WTC11 (cell line): ENCODE results near the gene SUSD6. TPM values are rescaled to one million over a fixed set of nuclear protein-coding genes. Genes with fewer than 3 reads are reported as not detected.

Source experiments
- ATAC-seq: fragments of 200-7000 bp; cut with Tn5 transposase; 2 replicates; pipeline ENCODE4 v1.10.0; 2021; ENCODE audit warnings: mild to moderate bottlenecking, moderate library complexity
- CTCF ChIA-PET: fragments of 300-600 bp; sonication (Branson Sonifier 250); formaldehyde crosslinking; loops from one replicate; lab custom pipeline; 2021; ENCODE audit warnings: antibody characterized with exemption; lab: Charles Lee
- POLR2A ChIA-PET: fragments of 350-600 bp; sonication (Branson Sonifier 250); formaldehyde crosslinking; loops from one replicate; lab custom pipeline; 2021; ENCODE audit warnings: antibody characterized with exemption; lab: Charles Lee
- DNase-seq: peaks from one replicate; pipeline ENCODE4 v3.0.0; 2021; ENCODE audit warnings: low spot score
- H3K27ac Mint-ChIP-seq: 2 replicates; pipeline ENCODE4 v1.8.0; 2021; ENCODE audit warnings: mixed read lengths
- H3K27me3 Mint-ChIP-seq: 2 replicates; pipeline ENCODE4 v1.8.0; 2021; ENCODE audit warnings: low read depth, mild to moderate bottlenecking, moderate library complexity, mixed read lengths
- H3K36me3 Mint-ChIP-seq: 2 replicates; pipeline ENCODE4 v1.8.0; 2021; ENCODE audit warnings: mixed read lengths
- H3K4me1 Mint-ChIP-seq: 2 replicates; pipeline ENCODE4 v1.8.0; 2022; ENCODE audit warnings: mixed read lengths
- H3K4me3 Mint-ChIP-seq: 2 replicates; pipeline ENCODE4 v1.8.0; 2021; ENCODE audit warnings: mild to moderate bottlenecking, moderate library complexity, mixed read lengths
- H3K9me3 Mint-ChIP-seq: 2 replicates; pipeline ENCODE4 v1.8.0; 2021; ENCODE audit warnings: mixed read lengths
- AR ChIP-seq: fragments of 250-450 bp; sonication (Bioruptor Pico); IDR thresholded peaks from 2 replicates; pipeline ENCODE4 v1.9.0; 2021; ENCODE audit warnings: mild to moderate bottlenecking
- ATF1 ChIP-seq: sonication (generic); formaldehyde crosslinking; IDR thresholded peaks from 2 replicates; pipeline ENCODE4 v1.8.1; 2023; ENCODE audit warnings: mild to moderate bottlenecking, moderate library complexity, missing genetic modification reagents
- EMX1 ChIP-seq: fragments of 250-450 bp; sonication (Bioruptor Pico); IDR thresholded peaks from 2 replicates; pipeline ENCODE4 v1.8.0; 2021; ENCODE audit warnings: mild to moderate bottlenecking
- FOXP4 ChIP-seq: sonication (generic); formaldehyde crosslinking; IDR thresholded peaks from 2 replicates; pipeline ENCODE4 v1.8.0; 2022; ENCODE audit warnings: mild to moderate bottlenecking, missing genetic modification reagents
- GTF2I ChIP-seq: fragments of 250-450 bp; sonication (Bioruptor Pico); conservative IDR thresholded peaks from 2 replicates; pipeline ENCODE4 v1.4.0; 2021; ENCODE audit warnings: mild to moderate bottlenecking
- MLX ChIP-seq: sonication (generic); formaldehyde crosslinking; IDR thresholded peaks from 2 replicates; pipeline ENCODE4 v1.8.1; 2023; ENCODE audit warnings: mild to moderate bottlenecking, missing genetic modification reagents, moderate library complexity
- NFYB ChIP-seq: sonication (generic); formaldehyde crosslinking; conservative IDR thresholded peaks from 2 replicates; pipeline ENCODE4 v1.8.0; 2022; ENCODE audit warnings: low read depth, missing genetic modification reagents
- NR1H2 ChIP-seq: sonication (generic); formaldehyde crosslinking; IDR thresholded peaks from 2 replicates; pipeline ENCODE4 v1.9.0; 2021; ENCODE audit warnings: mild to moderate bottlenecking, moderate library complexity, missing genetic modification reagents
- NR3C1 ChIP-seq: sonication (generic); formaldehyde crosslinking; conservative IDR thresholded peaks from 2 replicates; pipeline ENCODE4 v1.8.1; 2023; ENCODE audit warnings: low read depth, mild to moderate bottlenecking, missing genetic modification reagents
- TEAD4 ChIP-seq: sonication (generic); formaldehyde crosslinking; IDR thresholded peaks from 2 replicates; pipeline ENCODE4 v1.8.0; 2022; ENCODE audit warnings: mild to moderate bottlenecking, missing genetic modification reagents
- ZNF232 ChIP-seq: sonication (generic); formaldehyde crosslinking; IDR thresholded peaks from 2 replicates; pipeline ENCODE4 v1.8.0; 2022; ENCODE audit warnings: mild to moderate bottlenecking, missing genetic modification reagents
- ZNF317 ChIP-seq: sonication (generic); formaldehyde crosslinking; IDR thresholded peaks from 2 replicates; pipeline ENCODE4 v1.8.1; 2023; ENCODE audit warnings: low read depth, mild to moderate bottlenecking, moderate library complexity, missing genetic modification reagents, borderline replicate concordance
- ZNF396 ChIP-seq: fragments of 250-450 bp; sonication (Bioruptor Pico); IDR thresholded peaks from 2 replicates; pipeline ENCODE4 v1.8.0; 2021; ENCODE audit warnings: mild to moderate bottlenecking, moderate library complexity, borderline replicate concordance
- ZNF532 ChIP-seq: fragments of 250-450 bp; sonication (Bioruptor Pico); IDR thresholded peaks from 2 replicates; pipeline ENCODE4 v1.9.0; 2021; ENCODE audit warnings: mild to moderate bottlenecking, borderline replicate concordance
- ZNF671 ChIP-seq: fragments of 250-450 bp; sonication (Bioruptor Pico); IDR thresholded peaks from 2 replicates; pipeline ENCODE4 v1.8.0; 2021; ENCODE audit warnings: mild to moderate bottlenecking
- total RNA-seq: library from RNA; stranded (reverse); gene quantifications from 3 replicates; pipeline ENCODE4 v1.2.3, GENCODE V29; 2021
- TF ChIP-seq, protein P1 (sequence below): sonication (generic); formaldehyde crosslinking; IDR thresholded peaks from 2 replicates; pipeline ENCODE4 v1.8.0; 2023; ENCODE audit warnings: missing genetic modification reagents
- TF ChIP-seq, protein P2 (sequence below): sonication (generic); formaldehyde crosslinking; IDR thresholded peaks from 2 replicates; pipeline ENCODE4 v1.8.1; 2023; ENCODE audit warnings: mild to moderate bottlenecking, missing genetic modification reagents

Gene SUSD6
- total RNA-seq, 1 experiment from 2014 or later, result 10.1 TPM

DNA sequence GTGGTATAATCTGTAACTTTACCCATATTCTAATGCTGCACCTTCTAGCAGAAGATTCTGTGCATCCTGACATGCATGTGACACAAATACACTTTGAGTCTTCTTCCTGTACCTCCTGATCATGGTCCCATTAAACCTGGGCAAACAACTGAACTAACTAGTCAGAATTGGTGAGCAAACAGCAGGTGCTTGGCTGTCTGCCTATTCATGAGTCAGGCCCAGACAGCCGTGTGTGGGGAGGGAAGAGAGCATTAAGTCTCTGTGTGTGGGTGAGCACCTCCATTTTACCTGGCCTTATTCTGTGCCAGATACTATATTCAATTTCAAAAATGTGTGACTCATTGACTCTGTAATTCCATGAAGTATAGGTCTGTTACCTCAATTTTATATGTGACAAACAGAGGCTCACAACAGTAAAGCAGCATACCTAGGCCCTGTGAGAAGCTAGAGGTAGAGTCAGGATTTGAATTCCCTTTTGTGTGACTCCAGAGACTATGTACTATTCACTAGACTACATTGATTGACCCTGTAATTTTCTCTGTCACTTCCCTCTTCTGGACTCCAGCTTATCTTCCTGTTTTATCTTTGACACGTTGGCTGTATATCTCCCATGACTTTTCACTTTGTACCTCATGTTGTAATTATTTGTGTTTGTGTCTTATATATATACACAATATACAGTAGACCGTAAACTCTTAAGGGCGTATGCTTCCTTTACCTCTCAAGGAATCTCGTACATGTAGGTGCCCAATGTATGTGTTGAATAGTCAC, 32.2 kb downstream of the SUSD6 start:
- peaks cover 28% of the 10 kb centered on the region for H3K36me3 Mint-ChIP-seq

DNA sequence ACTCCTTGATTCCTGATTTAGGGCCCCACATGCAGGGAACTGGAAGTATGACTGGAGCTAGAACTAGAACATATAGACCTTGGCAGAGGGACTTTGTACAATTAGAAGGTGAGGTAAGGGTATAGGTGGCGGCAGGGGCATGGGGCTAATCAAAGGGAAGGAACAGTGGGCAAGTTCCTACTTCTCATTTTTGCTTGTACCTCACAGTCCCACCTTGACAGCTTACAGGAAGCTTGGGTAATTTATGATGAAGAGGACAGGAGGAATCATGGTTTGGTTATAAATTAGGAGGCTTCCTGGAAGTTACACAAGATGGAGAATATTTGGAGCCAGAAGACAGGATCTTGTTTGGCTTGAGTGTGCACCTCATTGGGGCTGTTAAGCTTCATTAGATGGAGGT, 33.4 kb downstream of the SUSD6 start:
- Mint-ChIP-seq H3K4me1 (peaks cover 29% of the 10 kb centered on the region), H3K4me3 (no peak overlapping the region), H3K27me3 (no peaks in the 10 kb centered on the region; the same call in 1 of the 2 replicates), H3K36me3 (peaks cover 28% of the 10 kb centered on the region), H3K27ac (no peak overlapping the region), H3K9me3 (peaks cover 30% of the 10 kb centered on the region)
- ATAC-seq (no peak), DNase-seq (no peak)
- ChIA-PET POLR2A (no interaction called here), CTCF (no interaction called here)
- TF ChIP-seq ZNF396 (CRISPR knock-in tag), result no peak
- TF ChIP-seq TEAD4, result no peak
- no peak for TF ChIP-seq NR1H2
- no peak for TF ChIP-seq GTF2I (CRISPR knock-in tag)
- TF ChIP-seq ZNF317 (CRISPR knock-in tag), result no peak
- no peak for TF ChIP-seq ZNF671
- TF ChIP-seq ATF1 (CRISPR knock-in tag), result no peak
- TF ChIP-seq ZNF532, result no peak

More for the DNA sequence above, 32.2 kb downstream of the SUSD6 start:
- Mint-ChIP-seq H3K27ac (no peak overlapping the region), H3K4me1 (peaks cover 26% of the 10 kb centered on the region), H3K9me3 (peaks cover 30% of the 10 kb centered on the region), H3K4me3 (no peak overlapping the region), H3K27me3 (no peaks in the 10 kb centered on the region; the same call in 1 of the 2 replicates)
- ChIA-PET CTCF (no interaction called here), POLR2A (no interaction called here)
- ATAC-seq, result no peak
- no peak for DNase-seq
- TF ChIP-seq NR3C1 (CRISPR knock-in tag), result no peak
- no peak for TF ChIP-seq NFYB
- no peak for TF ChIP-seq AR (CRISPR knock-in tag)
- TF ChIP-seq EMX1 (CRISPR knock-in tag), result no peak
- TF ChIP-seq, protein P1, sequence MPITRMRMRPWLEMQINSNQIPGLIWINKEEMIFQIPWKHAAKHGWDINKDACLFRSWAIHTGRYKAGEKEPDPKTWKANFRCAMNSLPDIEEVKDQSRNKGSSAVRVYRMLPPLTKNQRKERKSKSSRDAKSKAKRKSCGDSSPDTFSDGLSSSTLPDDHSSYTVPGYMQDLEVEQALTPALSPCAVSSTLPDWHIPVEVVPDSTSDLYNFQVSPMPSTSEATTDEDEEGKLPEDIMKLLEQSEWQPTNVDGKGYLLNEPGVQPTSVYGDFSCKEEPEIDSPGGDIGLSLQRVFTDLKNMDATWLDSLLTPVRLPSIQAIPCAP (CRISPR knock-in tag), result no peak
- TF ChIP-seq ZNF232, result no peak
- TF ChIP-seq FOXP4 (CRISPR knock-in tag), result no peak
- TF ChIP-seq, protein P2, sequence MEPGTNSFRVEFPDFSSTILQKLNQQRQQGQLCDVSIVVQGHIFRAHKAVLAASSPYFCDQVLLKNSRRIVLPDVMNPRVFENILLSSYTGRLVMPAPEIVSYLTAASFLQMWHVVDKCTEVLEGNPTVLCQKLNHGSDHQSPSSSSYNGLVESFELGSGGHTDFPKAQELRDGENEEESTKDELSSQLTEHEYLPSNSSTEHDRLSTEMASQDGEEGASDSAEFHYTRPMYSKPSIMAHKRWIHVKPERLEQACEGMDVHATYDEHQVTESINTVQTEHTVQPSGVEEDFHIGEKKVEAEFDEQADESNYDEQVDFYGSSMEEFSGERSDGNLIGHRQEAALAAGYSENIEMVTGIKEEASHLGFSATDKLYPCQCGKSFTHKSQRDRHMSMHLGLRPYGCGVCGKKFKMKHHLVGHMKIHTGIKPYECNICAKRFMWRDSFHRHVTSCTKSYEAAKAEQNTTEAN (CRISPR knock-in tag), result no peak
- TF ChIP-seq NR1H2, result no peak
- TF ChIP-seq MLX, result no peak
